SKM-1 (cell line): ENCODE data around the gene HES1.

Source experiments
- DNase-seq: peaks from one replicate; lab custom pipeline; 2025; ENCODE audit not compliant: unreplicated experiment; lab: John Stamatoyannopoulos, UW

HES1 gene

GRCh38 chr3:194166682-194167479 is 30.9 kb downstream of the HES1 start:
- no peak for DNase-seq

GRCh38 chr3:194167480-194168282 is 31.7 kb downstream of the HES1 start:
- DNase-seq = peak; percentile 23

DNA sequence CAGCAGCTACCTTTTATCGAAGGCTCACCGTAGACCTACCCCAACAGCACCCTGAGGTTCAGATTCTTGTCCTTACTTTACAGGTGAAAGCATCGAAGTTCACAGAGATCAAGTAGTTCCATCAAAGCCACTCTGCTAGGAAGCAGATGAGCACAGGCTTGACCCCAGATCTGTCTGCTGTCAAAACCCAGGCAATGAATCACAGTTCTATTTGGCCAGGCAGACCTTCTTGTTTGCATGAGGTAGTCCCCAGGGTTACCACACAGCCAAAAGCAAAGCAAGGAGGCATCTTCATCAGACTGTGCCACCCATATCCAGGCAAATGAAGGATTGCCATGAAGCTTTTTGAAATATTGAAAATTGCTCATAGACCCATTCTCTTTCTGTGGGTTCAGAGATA is 33.0 kb downstream of the HES1 start:
- no peak for DNase-seq

GRCh38 chr3:194169595-194169994 is 33.6 kb downstream of the HES1 start:
- no peak for DNase-seq

DNA sequence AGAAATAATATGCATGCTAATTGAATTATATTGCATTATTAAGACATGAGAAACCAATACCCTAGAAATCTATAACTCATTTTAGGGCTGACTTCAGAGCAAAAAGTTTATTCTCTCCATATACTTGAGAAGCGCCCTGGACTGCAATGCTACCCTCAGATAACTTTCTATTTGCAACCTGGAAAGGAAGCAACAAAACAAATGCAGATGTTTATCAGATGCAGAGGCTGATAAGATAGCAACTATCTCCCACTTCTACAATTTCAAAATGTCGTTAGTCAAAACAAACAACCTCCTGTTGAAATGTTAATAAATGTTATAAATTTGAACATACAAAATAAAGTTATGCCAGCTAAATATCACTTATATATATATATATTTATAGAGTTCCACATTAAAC is 34.8 kb downstream of the HES1 start:
- no peak for DNase-seq

- no peak for DNase-seq
Measured at GRCh38 chr3:194174406-194174805, 38.5 kb downstream of the HES1 start.

- no peak for DNase-seq
Measured at GRCh38 chr3:194174980-194175379, 39.0 kb downstream of the HES1 start.

GRCh38 chr3:194176274-194176991 is 40.5 kb downstream of the HES1 start:
- no peak for DNase-seq

GRCh38 chr3:194177141-194177540 is 41.2 kb downstream of the HES1 start:
- no peak for DNase-seq

DNA sequence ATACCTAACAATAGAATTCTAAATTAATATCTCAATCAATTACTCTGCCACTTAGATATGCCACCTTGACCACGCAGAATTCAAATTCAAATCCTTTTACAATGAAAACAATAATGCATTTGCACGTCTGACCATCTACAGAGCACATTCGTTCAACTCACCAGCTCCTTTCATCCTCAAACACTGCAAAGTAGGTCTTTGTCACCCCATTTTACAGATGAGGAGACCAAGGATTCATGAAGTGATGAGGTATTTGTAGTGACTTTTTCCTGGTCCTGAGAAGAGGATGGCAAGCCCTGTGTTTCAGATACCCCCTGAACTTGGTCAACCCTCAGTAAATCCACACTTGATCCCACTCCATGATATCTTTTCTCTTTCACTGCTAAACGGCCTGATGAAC is 42.2 kb downstream of the HES1 start:
- no peak for DNase-seq

- DNase-seq = no peak
Measured at GRCh38 chr3:194178669-194179068, 42.7 kb downstream of the HES1 start.

DNA sequence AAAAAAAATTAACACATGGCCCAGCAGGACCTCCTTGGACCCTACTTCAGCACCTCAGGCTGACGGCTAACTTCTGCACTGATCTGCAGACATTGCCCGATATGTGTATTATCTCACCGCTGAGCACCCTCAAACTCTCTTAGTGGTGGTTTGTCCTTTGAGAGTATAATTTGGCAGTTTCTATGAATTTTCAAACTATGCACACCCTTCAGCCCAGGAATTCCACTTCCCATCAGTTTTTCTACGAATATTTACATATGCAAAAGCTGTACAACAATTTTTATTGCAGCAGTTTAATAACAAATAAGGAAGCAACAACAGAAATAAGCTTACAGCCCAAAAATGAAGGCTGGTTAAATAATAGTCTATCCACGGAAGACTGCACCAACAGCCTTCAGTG is 44.6 kb downstream of the HES1 start:
- no peak for DNase-seq

DNA sequence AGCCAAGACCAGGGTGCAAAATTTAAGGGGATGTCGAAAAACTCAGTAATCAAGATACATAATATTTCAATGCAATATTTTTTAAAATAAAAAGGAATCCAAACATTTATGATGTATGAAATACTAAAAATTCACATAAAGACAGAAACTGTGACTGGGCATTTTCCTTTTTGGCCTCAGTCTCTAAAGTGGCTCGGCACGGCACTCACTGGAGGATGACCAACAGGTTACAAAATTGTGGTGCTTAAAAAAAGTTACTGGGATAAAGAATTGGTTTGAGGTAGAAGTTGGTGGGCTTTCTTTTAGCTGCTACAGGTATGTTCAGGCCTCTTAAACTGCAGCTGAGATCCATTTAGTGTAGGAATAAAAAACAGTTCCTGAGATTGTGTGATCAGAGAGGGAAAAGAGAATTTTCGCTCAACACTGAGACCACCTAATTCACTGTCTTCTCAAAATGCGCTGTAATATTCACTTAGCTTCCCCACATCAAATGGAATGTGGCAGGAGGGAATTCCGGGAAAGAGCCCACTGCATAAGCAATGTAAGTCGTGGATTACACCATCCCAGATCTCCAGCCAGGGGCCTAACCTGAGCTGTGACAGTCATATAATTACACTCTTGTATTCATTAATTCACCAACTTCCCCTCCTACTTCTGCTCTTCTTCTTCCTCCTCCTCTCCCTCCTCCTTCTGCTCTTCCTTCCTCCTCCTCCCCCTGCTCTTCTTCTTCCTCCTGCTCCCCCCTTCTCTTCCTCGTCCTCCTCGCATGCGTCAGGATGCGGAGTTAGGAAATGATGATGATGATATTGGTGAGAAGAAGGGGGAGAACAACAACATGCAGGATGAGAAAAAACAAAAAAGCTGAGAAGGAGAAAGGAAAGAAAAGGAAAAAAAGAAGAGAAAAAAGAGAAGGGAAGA is 45.9 kb downstream of the HES1 start:
- DNase-seq = no peak

DNA sequence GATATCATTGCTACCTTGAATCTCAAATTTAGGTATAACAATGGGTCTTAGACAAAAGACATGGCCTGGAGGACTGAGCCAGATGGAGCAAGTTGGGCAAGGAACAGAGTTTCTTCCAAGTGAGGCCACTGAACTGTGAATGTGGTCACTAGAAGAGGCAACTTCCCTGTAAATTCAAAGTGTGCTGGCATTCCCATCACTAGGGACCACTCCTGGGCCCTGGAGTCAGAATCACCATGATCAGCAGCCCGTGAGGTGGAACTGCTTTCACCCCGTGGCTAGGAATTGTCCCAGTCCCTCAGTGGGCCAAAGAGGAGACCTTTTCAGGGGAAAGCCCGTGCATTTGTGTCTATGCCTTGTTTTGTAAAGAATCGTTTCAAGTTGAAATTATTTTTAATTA is 47.3 kb downstream of the HES1 start:
- DNase-seq = no peak

DNA sequence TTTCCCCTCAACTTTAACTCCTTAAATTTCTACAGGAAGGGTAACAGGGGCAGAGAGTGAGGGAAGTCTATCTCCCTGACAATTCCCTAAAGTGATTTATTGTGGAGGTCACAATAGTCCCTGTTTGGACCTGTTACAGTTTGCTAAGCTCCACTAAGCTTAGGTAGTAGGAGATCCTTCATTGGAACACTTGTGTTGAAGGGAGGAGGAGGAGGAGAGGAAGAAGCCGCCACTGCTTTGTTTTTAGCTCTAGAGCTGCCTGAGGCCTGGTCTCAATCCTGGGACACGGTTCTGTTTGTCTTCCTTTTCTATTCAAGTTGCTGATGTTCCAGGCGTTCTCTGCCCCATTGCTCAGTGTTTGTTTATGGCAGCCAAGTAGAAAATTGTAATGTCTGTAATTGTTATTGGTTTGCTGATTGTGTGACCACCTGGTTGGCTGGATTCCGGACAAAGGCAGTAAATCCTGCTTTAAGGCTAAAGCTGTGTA is 48.4 kb downstream of the HES1 start:
- DNase-seq = no peak

GRCh38 chr3:194184801-194185200 is 48.9 kb downstream of the HES1 start:
- DNase-seq = no peak

DNA sequence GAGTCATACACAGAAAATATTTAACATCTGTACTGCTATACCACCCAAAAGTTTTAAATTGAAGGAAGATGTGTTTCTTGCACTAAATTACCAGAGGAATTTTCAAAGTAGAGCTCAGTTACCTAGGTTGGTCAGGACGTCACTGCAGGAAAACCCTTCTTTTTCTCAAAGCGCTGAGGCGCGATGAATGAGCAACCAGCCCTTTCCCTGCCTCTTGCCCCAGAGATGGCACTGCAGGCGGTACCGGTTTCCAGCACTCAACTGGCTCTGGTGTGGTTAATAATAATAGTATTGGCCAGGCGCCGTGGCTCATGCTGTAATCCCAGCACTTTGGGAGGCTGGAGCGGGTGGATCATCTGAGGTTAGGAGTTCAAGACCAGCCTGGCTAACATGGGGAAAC is 49.3 kb downstream of the HES1 start:
- no peak for DNase-seq

DNA sequence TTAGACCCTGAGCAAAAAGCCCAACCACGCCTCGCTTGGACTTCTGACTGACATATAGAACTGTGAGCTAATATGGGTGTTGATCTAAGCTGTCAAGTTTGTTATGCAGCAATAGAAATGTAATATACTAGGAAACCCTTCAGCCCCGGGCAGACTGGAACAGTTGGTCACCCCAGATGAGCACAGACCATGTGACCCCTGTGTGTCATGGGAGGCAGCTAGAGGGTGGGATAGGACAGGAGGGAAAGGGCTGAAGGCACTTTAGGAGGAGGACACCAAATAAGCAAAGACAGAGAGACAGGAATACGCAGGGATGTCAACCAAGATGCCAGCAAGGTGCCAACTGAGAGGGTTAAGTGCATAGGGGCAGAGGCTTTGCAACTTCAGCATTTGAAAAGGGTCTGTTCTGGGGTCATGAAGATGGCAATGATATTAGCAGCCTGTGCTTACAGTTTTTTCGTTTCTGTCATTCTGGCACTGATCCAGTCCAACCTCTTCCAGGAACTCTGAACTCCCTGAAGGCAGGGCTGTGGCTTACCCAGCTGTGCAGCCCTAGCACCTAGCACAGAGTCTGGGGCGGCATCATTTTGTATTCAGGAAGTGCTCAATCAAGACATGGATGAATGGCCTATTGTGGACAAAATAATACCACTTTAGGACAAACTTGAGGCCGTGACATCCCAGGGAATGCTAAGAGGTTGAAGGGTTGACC is 51.4 kb downstream of the HES1 start:
- DNase-seq = no peak
